A673 (cell line): ENCODE data around the gene IKBKE.

Experiments
- CTCF ChIP-seq: fragments of 300-800, 200-600 bp; sonication (generic); conservative IDR thresholded peaks from 2 replicates; pipeline ENCODE4 v1.5.1; 2017; ENCODE audit warnings: low read depth, mild to moderate bottlenecking, antibody characterized with exemption, low read length, moderate library complexity, mixed read lengths
- EZH2 ChIP-seq: fragments of 200-600 bp; sonication (generic); IDR thresholded peaks from 2 replicates; pipeline ENCODE4 v1.6.1; 2017; ENCODE audit warnings: borderline replicate concordance, low read depth, mild to moderate bottlenecking, mixed read lengths, antibody characterized with exemption, low read length; ENCODE audit not compliant: poor library complexity, severe bottlenecking

GRCh38 chr1:206460836-206461426 lies 9.3 kb upstream of the IKBKE start:
- TF ChIP-seq EZH2 (no peak), CTCF (no peak)
